CMK (cell line): ENCODE results near the gene MEAK7.

Experiments used
- DNase-seq: peaks from one replicate; pipeline ENCODE4 v3.0.0-alpha.2; 2010; ENCODE audit warnings: low read depth

Gene MEAK7

GRCh38 chr16:84511831-84512230 is 7.4 kb upstream of the MEAK7 start:
- no peak for DNase-seq

DNA sequence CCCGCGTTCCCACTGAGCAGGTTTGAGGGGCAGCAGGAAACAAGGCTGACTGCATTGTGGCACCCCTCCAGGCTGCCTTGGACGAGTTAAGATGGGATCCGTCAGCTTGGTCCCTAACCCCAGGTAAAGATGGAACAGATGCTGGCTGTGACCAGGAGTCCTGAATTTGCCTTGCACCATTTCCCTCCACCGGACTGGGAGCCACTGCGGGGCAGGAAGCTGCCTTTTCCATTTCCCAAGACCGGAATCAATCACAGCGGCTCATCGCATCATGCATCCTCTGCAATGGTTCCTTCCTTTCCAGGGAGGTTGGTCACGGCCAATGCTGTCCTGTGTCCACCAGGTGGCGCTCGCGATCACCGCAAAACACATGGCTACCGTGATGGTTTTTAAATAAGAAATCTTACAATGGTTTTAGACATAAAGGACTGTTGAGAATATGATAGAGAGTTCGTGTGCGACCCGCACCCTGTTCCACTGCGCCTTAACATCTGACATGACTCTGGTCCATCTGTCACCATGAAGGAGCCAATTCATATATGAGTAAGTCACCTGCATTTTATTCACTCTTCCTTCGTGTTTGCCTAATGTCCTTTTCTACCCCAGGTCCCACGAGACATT is 6.8 kb upstream of the MEAK7 start:
- DNase-seq: no peak

GRCh38 chr16:84509032-84509950 is 4.8 kb upstream of the MEAK7 start:
- no peak for DNase-seq

DNA sequence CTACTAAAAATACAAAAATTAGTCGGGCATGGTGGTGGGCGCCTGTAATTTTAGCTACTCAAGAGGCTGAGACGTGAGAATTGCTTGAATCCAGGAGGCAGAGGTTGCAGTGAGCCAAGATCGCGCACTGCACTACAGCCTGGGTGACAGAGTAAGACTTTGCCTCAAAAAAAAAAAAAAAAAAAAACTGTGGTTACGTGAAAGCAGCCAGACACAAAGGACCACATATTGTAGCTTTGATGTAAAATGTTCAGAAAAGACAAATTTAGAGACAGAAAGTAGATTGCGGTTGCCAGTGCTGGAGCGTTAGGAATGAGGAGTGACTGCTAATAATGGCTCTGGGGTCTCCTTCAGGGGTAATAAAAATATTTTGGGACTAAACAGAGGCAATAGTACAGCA is 4.0 kb upstream of the MEAK7 start:
- DNase-seq: no peak

DNA sequence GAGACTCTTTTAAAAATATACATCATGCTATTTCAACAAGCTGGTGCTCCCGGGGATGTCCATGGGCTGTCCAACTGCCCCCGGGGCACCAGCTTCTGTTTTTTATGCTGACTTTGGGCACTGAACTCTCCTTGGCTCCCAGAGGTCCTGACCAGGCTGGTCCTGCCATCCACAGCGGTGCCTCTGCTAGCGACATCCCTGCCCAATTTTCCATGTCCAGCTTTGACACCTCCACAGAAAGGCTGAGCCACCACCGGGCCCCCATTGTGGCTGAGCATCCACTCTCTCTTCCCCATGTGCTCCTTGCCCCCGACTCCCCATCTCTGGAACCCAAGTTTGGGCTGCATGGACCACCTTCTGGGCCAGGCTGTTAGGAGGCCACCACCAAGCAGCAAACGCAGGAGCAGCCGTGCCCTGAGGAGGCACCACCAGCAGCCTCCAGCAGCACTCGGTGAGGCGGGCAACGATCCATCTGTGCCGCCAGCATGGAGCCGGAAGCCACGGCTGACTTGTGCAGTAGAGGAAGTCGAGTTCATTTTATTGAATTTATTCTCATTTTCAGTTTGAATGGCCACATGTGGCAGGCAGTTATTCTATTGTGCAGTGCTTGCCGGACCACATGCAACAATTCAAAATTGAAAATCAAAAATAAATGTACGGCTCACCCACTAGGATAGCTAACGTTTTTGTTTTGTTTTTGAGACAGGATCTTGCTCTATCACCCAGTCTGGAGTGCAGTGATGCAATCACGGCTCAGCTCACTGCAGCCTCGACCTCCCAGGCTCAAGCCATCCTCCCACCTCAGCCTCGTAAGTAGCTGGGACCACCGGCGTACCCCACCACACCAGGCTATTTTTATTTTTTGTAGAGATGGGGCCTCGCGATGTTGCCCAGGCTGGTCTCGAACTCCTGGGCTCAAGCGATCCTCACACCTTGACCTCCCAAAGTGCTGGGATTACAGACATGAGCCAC is 2.8 kb upstream of the MEAK7 start:
- DNase-seq: no peak

DNA sequence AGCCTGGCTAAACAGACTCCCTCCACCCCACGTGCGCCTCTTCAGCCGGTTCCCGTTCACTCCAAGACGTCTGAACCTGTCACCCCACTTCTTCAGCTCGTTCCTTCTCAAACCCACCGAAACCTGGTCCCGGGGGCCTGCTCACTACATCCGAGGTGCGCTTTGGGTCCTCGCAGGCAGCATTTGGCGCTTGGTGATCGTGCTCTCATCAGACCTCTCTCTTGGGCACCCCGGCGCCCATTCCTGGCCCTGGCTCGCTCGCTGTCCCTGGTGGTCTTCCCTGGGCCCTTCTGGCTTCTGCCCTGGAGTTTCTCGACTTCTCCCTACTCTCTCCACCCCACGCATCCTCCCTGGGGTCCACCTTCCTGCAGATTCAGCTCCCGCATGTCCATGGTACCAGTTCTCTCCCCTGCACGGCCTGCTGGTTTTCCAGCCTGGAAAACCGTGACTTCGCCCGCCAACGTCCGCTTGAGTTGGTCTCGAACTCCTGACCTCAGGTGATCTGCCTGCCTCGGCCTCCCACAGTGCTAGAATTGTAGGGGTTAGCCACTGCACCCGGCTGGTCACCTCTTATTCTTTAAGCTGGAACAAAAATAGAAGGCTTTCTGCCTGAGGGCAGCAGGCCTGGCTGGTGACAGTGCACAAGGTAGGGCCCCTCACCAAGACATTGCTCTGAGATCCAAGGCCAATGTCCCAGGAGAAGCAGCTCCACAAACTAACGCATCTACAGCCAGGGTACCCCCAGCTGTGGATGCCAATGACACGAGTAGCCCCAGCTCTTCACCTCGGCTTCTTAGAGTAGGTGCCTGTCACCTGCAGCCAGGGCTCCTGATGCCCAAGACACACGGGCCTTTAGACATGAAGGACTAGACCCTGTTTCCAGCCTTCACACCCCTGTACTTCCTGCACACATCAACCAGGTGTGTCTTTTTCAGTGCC is 1.1 kb upstream of the MEAK7 start:
- DNase-seq: no peak

- no peak for DNase-seq
These were observed 586 bp downstream of the MEAK7 start for GRCh38 chr16:84503751-84504395.

DNA sequence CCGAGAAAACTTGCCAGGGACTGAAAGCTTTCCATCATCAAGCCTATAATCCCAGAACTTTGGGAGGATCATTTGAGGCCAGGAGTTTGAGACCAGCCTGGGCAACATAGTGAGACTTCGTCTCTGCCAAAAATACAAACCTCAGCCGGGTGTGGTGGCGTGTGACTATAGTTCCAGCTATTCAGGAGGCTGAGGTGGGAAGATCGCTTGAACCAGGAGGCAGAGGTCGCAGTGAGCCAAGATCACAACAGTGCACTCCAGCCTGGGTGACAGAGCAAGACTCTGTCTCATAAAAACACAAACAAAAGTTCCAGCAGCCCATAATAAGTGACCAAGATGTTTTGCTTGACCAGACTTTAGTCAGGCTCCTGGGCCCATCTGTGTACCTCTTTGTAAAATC is 1.9 kb downstream of the MEAK7 start:
- DNase-seq: no peak

- DNase-seq: no peak
These were observed 2.4 kb downstream of the MEAK7 start for GRCh38 chr16:84502075-84502474.

DNA sequence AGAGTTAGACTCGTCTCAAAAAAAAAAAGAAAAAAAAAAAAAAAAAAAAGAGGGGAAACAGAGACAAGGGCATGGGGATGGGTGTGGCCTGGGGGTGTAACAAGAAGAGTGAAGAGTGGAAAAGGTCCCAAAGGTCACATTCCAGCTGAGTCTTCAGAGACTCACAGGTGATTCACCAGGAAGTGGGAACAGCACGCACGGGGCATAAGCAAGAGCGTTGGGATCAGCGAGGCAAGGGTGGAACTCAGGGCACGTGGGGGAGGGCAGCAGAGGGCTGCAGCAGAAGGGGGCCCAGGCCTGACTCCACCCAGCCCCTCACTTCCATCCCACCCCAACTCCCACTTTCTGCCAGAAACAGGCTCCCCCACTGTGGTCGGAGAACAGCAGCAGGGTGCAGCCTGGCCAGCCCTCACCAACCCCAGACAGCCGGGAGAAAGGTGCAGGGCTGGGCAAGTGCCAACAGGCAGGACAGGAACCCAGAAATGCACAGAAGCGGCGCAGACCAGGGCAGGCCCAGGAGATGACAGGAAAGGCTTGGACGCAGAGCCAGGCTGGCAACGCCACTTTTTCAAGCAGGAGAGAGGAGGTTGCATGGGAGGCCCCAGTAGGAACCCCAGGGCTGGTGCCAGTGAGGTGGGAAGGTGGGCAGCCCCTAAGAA is 3.3 kb downstream of the MEAK7 start:
- DNase-seq: no peak

- no peak for DNase-seq
These were observed 3.9 kb downstream of the MEAK7 start for GRCh38 chr16:84500531-84500930.

- DNase-seq: no peak
These were observed 4.8 kb downstream of the MEAK7 start for GRCh38 chr16:84499638-84500037.

GRCh38 chr16:84498859-84499620 is 5.4 kb downstream of the MEAK7 start:
- DNase-seq: no peak

DNA sequence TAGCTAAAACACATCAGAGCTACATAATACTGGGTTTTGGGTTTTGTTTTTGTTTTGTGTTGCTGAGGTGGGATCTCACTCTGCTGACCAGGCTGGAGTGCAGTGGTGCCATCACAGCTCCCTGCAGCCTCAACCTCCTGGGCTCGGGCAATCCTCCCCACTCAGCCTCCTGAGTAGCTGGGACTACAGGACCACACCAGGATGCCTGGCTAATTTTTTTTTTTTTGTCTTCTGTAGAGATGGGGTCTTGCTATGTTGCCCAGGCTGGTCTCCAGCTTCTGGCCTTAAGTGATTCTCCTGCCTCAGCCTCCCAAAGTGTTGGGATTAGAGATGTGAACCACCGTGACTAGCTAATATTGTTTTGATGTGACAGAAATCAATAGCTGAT is 6.2 kb downstream of the MEAK7 start:
- DNase-seq: no peak

DNA sequence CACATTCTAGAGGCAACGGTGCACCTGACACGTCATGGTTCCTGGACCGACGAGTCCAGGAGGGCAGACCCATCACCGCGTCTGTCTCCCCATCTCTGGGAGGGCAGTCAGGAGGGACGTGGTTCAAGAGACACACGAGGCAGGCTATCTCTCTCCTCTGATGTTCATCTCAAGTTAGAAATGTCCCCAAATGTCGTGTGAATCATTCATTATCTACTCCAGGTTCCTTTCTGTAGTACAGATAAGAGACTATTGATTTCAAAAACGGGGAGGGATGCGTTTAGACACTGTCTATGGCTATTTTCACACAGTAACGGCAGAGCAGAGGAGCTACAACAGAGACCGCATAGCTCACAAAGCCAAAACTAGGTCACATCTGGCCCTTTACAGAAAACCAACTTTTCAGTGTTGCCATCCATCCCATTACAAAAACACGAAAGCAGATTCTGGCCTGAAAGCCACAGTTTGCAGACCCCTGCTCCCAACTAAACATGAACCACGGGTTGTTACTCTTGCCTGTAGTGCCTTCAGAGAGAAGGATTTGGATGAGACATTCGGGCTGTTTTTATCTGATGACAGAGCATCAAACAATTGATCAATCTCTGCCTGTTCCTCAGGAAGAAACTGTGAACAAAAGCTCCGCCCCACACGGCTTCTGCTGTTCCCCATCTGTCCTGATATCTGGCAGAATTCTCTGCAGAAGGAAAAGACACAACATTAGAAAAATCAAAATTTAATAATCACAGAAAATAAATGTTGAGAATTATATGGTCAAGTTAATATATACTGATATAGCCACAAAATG is 6.8 kb downstream of the MEAK7 start:
- no peak for DNase-seq

DNA sequence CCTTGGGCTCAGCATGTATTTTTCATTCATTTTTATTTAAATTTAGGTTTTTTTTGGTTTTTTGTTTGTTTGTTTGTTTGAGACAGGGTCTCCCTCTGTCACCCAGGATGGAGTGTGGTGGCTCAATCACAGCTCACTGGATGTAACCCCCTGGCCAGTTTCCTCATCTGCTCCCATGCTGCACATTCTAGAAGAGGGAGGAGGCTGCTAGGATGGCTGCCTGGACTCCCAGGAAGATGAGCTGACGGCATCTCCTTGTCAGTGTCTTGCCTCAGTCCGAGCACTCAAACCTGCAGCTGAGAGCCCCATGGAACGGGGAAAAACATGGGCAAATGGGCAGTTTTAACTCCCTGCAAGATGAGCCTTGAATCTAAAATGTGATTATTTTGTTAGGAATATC is 7.5 kb downstream of the MEAK7 start:
- no peak for DNase-seq

DNA sequence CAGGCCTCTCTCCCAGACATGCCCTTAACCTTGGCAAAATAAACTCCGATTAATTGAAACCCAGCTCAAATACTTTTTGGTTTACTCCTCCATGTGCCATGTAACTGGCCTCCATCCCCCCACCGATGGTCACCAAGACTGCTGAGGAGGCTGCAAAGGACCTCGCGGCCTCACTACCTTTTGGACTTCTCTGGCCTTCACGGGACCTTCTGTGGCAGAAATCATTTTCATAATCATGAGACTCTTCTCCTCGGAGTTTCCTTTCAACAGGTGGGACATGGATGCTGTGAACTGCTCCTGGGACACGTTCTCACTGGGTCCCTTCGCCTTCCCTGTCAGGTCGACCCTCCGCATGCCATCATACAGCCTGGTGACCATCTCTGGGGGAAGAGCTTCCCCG is 9.0 kb downstream of the MEAK7 start:
- no peak for DNase-seq

GRCh38 chr16:84489131-84489530 is 15.3 kb downstream of the MEAK7 start:
- DNase-seq: no peak

DNA sequence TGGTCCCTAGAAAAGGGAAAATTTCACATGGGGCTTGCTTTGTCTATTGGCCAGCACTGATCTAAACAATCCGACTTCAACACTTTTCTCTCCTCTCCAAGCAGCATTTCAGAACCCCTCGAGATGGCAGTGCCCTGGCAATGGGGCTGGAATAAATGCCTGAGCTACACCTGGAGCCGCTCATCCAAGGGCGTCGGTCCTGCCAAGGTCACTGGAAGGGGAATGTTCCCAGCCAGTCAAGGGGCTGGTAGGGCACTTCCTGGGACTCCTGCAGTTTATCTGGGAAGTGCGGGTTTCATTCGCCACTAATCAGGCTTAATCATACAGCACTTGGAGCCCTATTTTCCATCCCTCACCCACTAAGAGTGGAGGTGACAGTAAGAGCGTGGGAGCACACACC is 17.1 kb downstream of the MEAK7 start:
- no peak for DNase-seq
